ENCODE results near the gene ESRP2.

Gene ESRP2

DNA sequence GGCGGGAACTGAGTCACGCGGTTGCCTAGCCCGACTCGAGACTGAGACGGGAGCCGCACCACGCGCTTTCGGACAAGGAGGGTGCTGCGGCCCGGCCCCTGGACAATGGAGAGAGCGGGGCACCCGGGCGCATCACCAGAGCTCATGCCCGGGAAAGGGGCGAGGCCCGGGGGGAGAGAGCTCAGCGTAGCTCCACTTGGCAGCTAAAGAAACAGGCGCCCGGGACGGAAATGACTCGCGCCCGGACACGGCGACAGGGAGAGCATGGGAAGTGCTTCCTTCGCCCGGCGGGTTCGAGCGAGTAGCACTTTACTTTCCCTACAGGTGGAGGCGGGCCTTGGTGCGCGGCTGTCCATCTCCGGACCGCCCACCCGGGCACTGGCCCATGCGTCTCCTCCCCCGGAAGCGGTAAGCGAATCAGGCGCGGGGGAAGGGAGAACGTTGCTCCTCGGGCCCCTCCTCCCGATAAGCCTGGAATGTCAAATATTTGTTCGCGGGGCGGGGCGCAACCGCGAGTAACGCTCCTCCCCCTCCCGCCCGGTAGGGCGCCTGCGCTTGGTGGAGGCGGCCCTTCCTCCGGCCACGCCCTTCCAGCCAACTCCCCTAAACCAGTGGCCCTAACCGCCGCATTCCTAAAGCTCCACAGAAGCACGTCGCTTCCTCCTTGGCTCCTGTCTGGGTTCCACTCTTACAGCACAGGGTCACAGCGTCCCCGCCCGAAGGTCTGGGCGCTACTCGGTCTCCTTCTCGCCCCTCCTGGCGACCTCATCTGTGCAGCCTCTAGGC is 1.5 kb upstream of the ESRP2 start:
- peak; percentile 90 for DNase-seq (ENCODE audit: low spot score)

DNA sequence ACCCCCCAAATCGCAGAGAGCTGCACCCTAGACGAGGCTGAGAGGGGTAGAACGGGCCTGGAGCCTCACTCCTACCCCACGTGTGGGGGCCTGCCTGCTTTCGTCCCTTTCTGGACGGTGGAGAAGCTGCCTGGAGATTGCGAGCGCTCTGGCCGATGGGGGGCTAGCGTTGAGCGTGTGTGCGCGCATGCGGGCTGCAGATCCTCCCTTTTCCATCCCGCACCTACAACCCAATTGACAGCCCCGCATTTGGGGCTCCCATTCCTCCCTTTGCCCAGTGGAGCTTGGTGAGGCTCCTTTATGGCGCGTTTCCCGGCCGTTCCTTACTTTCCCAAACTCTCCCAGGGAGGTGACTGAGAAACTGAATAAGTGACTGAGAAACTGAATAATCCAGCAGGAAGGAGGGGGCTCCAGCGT is 907 bp upstream of the ESRP2 start:
- no peak for DNase-seq (ENCODE audit: low spot score)

DNA sequence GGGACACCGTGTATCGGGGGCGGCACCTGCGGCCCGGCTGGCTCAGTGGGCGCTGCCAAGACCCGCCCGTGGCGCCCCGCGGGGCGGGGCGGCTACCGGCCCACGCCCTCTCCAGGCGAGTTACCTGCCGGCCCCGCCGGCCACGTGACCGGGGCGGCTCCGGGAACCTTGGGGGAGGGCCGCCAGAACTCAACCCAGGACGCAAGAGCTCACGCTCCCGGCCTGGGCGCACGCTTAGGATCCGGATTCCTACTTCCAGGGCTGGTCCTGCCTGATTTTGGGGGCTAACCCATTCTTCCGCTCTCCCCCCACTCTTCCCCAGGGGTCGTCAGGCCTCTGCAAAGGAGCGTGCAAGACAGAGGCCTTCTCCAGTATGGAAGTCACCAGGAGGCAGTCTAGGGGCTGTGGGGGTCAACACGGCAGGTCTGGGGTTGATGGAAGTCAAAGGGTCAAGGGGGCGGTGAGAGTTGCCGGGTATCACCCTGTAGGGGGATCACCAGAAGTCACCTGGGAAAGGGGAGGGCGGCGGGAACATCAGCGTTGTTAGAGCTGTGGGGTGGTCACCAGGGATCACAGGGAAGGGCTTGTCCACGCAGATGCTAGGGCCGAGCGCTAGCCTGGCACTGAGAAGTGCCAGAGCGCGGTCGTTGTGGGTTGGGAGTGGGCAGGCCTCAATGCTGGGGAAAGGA is 354 bp upstream of the ESRP2 start:
- peak; percentile 43 for DNase-seq (ENCODE audit: low spot score)

DNA sequence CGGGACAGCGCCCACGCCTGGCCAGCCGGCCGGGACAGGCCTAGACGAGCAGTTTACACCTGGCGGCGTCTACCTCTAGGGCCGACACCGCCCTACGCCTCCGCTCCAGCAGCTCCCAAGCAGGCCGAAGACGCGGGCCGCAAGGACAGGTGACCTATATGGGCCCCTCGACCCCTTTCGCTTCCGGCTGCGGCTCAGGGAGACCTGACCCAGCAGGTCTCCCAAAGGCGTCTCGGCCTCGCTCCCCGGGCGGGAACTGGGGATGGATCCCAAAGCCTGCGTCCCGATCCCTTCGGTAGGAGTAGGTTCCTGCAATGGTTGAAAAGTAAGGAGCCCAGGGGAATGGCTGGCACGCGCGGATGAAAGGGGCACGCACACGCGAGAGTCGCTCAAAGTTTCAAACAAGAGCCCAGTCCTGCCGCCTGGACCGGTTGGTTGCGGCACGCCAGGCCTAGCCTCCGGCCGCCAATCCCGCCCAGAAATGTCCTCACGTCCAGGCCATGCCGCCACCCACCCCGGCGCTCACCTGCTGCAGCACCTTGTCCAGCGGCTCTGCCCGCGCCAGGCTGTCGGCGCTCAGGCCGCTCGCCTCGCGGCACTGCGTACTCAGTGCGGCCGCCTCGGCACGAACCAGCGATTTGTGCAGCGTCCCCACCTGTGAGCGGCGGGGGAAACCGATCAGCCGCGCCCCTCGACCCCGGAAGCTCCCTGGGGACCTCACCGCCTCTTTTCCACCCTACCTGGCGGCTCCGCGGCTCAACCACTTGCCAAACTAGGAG is 630 bp downstream of the ESRP2 start:
- no peak for DNase-seq (ENCODE audit: low spot score)

DNA sequence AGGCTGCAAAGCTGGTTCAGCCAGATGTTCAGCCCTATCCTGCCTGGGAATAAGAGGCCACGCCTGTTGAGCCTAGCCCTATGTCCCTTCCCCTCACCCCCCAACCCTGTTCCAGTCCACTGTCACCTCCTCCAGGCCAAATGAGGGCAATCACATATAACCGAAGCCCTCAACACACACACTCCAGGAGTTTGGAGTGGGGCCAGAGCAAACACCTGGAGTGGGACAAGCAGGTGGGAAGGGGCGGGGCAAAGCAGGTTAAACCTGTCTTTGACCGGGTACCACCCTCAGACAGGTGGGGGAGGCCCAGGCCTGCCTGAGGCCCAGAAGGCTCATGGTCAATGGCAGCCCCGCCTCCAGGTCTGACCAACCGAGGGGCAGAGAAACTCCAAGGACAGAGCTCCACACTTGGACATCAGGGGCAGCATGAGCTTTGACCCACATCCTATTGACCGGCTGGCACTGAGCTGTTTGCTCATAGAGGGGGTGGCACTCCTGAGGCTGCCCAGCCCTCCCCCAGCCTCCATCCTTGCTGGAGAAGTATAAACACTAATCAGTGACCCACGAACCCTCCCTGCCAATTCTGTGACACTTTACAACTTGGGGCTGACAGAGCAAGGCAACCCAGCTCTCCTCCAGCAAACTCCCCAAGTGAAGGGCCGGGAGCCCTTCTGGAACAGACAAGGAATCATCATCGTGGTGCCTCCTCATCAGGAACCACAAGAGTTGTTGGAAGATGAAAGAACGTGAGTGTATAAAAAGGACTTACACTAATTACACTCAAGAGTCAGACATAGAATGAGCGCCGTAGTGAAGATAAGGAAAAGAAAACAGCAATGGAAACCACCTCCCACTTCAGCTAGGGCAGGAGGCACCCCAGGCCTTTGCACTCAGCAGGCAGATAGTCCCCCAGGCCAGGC is 1.5 kb downstream of the ESRP2 start:
- no peak for DNase-seq (ENCODE audit: low spot score)

DNA sequence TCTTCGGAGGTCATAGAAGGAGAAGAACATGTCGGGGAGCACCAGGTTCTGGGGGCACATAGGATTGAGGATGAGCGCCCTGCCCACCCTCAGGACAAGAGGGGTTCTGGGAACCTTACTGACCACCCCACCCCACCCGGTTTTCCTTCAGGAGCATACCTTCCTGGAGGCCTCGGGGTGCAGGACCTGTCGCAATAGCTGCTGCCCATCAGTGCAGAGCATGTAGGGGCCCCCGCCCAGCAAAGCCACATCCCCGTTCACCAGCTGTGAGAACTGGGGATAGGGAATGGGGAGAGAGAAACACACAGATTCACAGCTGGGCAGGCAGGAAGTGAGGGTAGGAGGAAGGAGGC is 2.1 kb downstream of the ESRP2 start:
- DNase-seq (ENCODE audit: low spot score): no peak

DNA sequence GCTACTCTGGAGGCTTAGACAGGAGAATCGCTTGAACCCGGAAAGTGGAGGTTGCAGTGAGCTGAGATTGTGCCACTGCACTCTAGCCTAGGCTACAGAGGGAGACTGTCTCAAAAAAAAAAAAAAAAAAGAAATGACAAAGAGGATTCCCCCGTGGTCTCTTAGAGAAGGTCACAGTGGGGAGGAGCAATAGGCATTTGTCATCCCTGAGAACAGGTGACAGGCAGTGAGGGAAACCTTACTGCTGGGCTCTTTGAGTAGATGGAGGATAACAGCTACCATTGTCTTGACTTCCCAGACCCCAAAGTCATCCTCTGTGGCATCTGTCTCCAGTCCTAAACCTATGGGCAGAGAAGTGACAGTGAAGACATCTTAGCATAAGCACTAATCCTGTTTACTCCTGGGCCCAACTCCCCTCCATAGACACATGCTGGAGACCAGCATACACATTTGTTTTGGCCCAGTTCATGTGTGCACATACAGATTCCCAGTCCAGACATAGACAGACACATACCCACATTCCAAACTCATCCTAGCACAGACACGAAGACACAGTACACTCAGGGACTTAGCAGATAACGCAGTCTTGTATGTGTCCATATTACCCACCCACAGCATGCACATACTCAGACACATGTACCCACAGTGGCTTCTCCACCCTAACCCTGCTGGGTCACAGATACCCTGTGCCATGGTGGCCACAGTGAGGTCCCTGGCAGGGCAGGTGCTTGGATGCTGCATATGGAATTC is 2.7 kb downstream of the ESRP2 start:
- no peak for DNase-seq (ENCODE audit: low spot score)

DNA sequence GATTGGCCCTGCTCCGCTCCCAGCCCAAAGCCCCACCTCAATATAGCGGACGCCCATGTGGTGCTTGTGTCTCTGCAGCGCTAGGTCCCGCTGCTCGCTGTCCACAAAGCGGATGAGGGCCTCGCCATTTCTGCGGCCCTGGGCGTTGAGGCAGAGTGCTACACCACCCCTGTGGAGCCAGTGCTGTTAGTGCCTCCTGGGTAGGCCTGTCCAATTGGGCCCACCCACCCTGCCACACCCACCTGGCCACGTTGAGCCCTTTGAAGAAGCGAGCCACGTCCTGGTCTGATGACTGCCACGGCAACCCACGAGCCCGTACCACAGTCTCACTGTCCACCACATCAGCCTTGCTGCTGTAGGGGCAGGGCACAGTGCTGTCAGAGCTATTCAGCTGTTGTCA is 3.6 kb downstream of the ESRP2 start:
- DNase-seq (ENCODE audit: low spot score): no peak

DNA sequence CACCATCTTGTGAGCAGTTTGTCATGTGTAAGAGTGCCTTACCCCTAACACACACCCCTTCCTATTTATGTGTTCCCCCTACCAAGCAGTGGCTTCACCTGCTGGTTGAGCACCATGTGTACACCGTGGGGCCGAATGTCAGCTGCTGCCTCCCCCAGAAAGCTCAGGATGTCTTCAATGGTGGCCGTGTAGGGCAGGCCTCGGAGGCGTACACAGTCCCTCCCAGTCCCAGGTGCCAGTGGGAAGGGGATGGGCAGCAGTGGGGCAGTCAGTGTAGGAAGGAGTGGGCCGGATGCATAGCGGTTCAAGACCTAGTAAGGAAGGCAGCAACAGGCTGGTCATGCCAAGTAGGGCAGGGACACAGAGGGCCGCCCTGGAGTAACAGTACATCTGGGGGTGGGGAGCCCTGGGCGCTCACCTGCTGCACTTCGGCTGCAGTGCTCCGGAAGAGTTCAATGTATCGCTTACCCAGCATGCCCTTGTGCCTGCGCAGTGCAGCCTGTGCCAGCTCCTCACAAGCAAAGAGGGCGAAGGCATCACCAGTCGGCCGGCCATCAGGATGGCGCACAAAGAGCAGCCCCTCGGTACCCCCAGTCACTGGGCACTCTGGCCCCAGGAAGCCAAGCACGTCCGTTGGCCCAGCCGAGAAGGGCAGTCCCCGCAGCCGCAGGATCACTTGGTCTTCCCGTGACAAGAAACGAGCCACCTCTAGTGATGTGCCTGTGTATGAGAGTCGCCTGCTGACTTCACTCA is 4.4 kb downstream of the ESRP2 start:
- DNase-seq (ENCODE audit: low spot score): no peak

DNA sequence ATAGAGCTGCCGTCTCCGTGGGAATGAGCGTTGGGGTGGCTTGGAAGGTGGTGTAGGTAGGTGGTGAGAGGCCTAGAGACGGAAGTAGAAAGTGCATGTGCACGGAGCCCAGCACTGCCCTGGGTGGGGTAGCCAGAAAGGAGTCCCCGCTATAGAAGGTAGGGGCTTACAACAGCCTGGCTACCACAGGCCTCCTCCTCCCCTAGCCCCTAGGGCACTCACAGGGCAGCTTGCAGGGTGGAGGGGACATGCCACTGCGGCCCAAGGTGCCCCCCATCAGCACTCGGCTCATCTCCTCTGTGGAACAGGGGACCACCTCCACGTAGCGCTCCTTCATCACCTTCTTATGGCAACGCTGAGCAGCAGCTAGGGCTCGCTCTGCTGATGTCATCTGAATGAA is 5.0 kb downstream of the ESRP2 start:
- no peak for DNase-seq (ENCODE audit: low spot score)

DNA sequence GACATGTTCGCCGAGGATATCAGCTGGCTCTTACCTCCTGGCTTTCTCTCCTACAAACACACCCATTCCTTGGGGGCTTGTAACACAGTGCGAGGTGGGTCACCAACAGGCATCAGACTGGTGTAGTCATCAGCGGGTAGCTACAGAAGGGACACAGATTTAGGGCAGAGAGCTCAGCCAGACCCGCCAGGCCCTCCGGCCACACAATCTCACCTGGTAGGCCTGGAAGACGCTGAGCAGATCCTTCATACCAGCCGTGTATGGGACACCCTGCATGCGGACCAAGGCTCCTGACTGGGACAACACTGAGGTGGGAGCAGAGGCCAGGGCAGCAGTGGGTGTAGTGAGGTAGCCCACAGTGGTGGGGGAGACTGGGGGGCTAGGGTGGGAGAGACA is 5.8 kb downstream of the ESRP2 start:
- DNase-seq (ENCODE audit: low spot score): no peak

DNA sequence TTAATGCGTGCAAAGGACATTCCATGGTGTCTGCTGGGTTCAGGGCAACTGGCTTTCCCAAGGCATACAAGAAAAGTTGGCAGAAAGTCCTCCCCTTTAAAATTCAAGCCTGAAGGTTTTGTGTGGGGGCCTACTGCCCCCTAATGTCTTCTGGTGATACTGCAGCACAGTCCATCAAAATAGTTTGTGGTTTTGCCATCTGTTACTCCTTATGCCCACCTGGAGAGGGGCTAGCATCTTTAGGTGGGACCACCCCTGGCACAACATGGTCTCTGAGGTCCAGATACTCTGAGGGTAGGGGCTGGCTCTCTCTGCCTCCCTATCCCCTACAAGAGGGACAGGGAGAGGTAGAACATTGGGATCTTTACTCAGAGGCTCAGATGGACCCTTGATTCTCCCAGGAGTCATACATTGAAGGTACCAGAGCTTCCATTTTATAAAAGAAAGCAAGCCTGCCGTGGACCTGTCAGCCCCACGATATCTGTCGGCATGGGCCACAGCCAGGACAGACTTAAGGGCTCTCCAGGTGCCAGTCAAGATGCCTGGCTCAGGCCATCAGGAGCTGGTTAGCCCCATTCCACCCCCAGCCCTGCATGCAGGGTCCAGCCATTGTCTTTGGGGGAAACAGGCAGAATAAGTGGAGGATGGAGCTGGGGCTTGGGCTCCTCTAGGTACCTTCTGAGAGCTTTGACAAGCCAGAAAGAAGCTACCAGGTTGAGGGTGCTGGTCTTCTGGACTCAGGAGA is 6.3 kb downstream of the ESRP2 start:
- peak; percentile 70 for DNase-seq (ENCODE audit: low spot score)

DNA sequence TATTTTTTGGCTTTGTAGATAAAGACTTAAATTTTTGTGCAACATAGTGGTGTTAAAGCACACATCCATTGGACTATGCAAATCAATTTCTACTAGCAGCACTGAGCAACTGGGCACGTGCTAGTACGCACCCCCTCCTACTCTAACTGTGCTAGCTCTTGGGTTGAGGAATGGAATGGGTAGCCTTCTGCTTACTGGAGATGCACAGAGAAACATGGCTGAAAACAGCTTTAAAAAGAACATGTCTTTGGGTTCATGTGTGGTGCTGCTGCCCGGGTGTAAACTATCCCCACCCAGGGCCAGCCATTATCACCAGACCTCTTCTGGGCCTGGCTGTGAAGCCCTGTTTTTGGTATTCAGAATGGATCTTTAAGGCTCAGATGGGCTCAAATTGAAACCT is 7.3 kb downstream of the ESRP2 start:
- DNase-seq (ENCODE audit: low spot score): no peak

DNA sequence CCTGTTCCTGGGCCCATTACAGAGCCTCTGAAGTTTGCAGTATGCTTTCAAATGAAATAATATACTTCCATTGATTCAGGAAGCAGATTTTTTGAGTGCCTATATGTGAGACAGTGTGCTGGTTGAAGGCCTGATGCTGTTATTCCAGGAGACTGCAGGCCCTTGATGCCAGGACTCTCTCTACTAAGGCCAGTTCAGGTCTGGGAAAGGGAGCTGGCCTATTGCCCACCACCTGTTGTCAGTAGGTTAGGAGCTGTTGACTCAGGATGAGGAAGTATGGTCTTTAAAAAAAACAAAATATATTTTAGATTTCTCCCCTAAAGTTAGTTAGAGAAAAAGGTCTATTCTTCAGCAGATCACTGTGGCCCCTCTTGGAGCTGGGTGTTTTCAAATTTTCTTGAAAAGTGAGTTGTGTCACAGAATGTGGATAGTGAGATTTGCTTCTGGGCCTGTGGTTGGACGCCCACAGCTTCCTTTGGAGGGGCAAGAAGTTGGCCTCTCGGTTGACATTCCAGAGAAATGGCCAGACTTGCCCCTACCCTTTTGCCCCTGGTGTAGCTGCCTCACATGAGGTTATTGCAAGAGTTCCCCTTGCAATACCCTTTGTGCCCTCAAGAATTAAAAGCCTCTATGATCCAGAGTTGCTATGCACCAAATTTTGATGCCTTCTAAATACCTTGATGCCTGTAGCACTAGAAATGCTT is 7.9 kb downstream of the ESRP2 start:
- no peak for DNase-seq (ENCODE audit: low spot score)

DNA sequence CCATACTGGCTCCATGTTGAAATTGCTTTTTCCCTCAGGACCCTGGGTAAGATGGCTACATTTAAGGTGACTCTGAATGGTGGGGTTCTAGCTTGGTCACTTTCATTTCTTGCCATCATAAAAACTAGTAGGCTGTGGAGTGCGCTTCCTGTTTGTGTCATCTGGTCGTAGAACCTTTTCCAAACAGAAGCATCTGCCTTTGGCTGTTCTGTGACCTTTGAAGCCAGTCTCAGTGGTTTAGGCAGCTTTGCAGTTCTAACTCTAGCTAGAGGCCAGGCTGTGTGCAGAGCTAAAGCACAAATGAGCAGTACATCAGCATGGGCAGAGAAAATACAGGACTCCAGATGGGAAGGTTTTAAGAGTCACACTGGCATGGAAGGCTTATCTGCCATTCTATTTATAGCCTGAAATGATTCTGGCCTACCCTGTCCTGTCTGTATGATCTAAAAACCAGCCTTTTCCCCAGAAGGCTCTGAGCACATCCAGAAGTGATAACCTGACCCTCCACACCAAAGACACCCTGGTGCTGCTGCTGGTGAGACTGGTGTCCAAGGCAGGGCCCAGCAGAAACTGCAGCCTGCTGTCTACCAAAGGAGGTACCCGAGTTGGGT is 8.6 kb downstream of the ESRP2 start:
- no peak for DNase-seq (ENCODE audit: low spot score)

DNA sequence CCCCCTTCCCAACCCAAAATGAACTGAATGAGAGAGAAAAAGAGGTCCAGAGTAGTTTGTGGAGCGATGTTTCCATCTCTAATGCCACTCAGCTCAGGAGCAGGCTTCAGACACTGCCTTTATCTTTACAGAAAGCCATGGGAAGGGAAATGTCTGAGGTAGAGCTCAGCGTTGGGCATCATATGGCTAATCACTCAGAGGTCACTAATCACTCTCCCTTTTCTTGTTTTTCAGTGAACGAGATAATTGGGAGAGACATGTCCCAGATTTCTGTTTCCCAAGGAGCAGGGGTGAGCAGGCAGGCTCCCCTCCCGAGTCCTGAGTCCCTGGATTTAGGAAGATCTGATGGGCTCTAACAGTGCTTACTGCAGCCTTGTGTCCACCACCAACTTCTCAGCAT is 9.8 kb downstream of the ESRP2 start:
- no peak for DNase-seq (ENCODE audit: low spot score)

DNA sequence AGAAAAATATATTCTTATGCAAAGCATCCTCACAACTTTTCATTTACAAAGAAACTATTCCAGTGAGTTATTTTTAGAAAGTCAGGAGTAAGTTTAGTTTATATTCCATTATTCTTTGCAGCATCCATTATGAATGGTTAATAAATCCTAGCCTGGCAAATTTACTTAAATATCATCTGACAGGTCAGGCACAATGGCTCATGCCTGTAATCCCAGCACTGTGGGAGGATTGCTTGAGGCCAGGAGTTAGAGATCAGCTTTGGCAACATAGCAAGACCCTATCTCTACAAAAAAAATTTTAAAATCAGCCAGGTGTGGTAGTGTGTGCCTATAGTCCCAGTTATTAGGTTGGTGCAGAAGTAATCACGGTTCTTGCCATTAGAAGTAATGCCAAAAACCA is 12.9 kb downstream of the ESRP2 start:
- no peak for DNase-seq (ENCODE audit: low spot score)

DNA sequence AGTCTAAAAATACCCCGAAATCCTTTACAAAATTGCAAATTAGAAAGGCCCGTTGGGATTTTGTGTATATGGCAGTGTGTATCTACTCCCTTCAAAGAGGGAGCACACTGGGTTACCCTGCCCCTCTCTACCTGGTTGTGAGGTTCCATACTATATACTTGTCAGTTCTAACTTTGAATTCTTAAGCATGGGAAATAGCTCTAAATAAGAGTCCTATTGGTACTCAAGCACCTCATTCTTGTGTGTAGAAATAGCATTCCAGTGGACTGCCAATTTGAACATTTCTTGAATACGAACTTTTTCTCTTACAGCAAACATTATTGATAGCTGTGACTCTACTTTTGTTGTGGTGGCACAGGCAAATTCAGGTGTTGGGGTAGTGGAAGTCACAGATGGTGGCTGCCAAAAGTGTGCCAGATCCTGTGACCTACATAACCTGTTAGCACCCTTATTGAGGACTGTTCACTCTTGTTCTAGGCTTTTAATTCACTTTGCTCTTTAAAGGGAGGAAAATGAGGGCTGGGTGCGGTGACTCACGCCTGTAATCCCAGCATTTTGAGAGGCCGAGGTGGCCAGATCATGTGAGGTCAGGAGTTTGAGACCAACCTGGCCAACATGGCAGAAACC is 16.1 kb downstream of the ESRP2 start:
- DNase-seq (ENCODE audit: low spot score): no peak

Data from D341Med (cell line).